ENCODE data around the gene NEFH.

The NEFH gene

GRCh38 chr22:29447906-29448305 is 32.1 kb upstream of the NEFH start:
- TF ChIP-seq NFIC (IDR thresholded peaks at IDR 0.05) = no peak
- no peak for TF ChIP-seq YY1 (IDR thresholded peaks at IDR 0.05; ENCODE audit: low read depth)
- no peak for TF ChIP-seq REST (IDR thresholded peaks at IDR 0.05; ENCODE audit: low read depth)
- TF ChIP-seq EP300 (IDR thresholded peaks at IDR 0.05; ENCODE audit: borderline replicate concordance) = no peak
- TF ChIP-seq TCF12 (IDR thresholded peaks at IDR 0.05; ENCODE audit: low read depth) = no peak
- TF ChIP-seq FOXM1 (IDR thresholded peaks at IDR 0.05; ENCODE audit: borderline replicate concordance, low read depth) = no peak
- TF ChIP-seq TEAD4 (IDR thresholded peaks at IDR 0.05) = no peak
- no peak for TF ChIP-seq MAX (IDR thresholded peaks at IDR 0.05)
- TF ChIP-seq USF1 (IDR thresholded peaks at IDR 0.05) = no peak
- TF ChIP-seq RAD21 (IDR thresholded peaks at IDR 0.05; ENCODE audit: low read depth) = no peak
- TF ChIP-seq EGR1 (IDR thresholded peaks at IDR 0.05) = no peak
- no peak for TF ChIP-seq TAF1 (IDR thresholded peaks at IDR 0.05; ENCODE audit: low read depth)
- TF ChIP-seq CEBPB (IDR thresholded peaks at IDR 0.05) = no peak
- TF ChIP-seq ZBTB7A (IDR thresholded peaks at IDR 0.05; ENCODE audit: low read depth) = no peak

GRCh38 chr22:29449296-29449875 is 30.6 kb upstream of the NEFH start:
- TF ChIP-seq FOXM1 (IDR thresholded peaks at IDR 0.05; ENCODE audit: borderline replicate concordance, low read depth) (no peak), NFIC (IDR thresholded peaks at IDR 0.05) (no peak), YY1 (IDR thresholded peaks at IDR 0.05; ENCODE audit: low read depth) (no peak), ZBTB7A (IDR thresholded peaks at IDR 0.05; ENCODE audit: low read depth) (no peak), USF1 (IDR thresholded peaks at IDR 0.05) (no peak), EGR1 (IDR thresholded peaks at IDR 0.05) (no peak), TEAD4 (IDR thresholded peaks at IDR 0.05) (no peak), CEBPB (IDR thresholded peaks at IDR 0.05) (no peak), RAD21 (IDR thresholded peaks at IDR 0.05; ENCODE audit: low read depth) (no peak), EP300 (IDR thresholded peaks at IDR 0.05; ENCODE audit: borderline replicate concordance) (no peak), TAF1 (IDR thresholded peaks at IDR 0.05; ENCODE audit: low read depth) (no peak)

GRCh38 chr22:29450222-29450621 is 29.8 kb upstream of the NEFH start:
- TF ChIP-seq TEAD4 (IDR thresholded peaks at IDR 0.05) (no peak), YY1 (IDR thresholded peaks at IDR 0.05; ENCODE audit: low read depth) (no peak), ZBTB7A (IDR thresholded peaks at IDR 0.05; ENCODE audit: low read depth) (no peak), NFIC (IDR thresholded peaks at IDR 0.05) (no peak), EGR1 (IDR thresholded peaks at IDR 0.05) (no peak), CEBPB (IDR thresholded peaks at IDR 0.05) (no peak), TAF1 (IDR thresholded peaks at IDR 0.05; ENCODE audit: low read depth) (no peak), MAX (IDR thresholded peaks at IDR 0.05) (no peak), RAD21 (IDR thresholded peaks at IDR 0.05; ENCODE audit: low read depth) (no peak), REST (IDR thresholded peaks at IDR 0.05; ENCODE audit: low read depth) (no peak), CREB1 (IDR thresholded peaks at IDR 0.05; ENCODE audit: low read depth) (no peak), FOXM1 (IDR thresholded peaks at IDR 0.05; ENCODE audit: borderline replicate concordance, low read depth) (no peak), TCF12 (IDR thresholded peaks at IDR 0.05; ENCODE audit: low read depth) (no peak), EP300 (IDR thresholded peaks at IDR 0.05; ENCODE audit: borderline replicate concordance) (no peak), USF1 (IDR thresholded peaks at IDR 0.05) (no peak)

GRCh38 chr22:29451863-29452262 is 28.2 kb upstream of the NEFH start:
- TF ChIP-seq YY1 (IDR thresholded peaks at IDR 0.05; ENCODE audit: low read depth) (no peak), TAF1 (IDR thresholded peaks at IDR 0.05; ENCODE audit: low read depth) (no peak), TCF12 (IDR thresholded peaks at IDR 0.05; ENCODE audit: low read depth) (no peak), USF1 (IDR thresholded peaks at IDR 0.05) (no peak)

GRCh38 chr22:29454276-29454675 is 25.7 kb upstream of the NEFH start:
- TF ChIP-seq RAD21 (IDR thresholded peaks at IDR 0.05; ENCODE audit: low read depth) (no peak), MAX (IDR thresholded peaks at IDR 0.05) (no peak), EP300 (IDR thresholded peaks at IDR 0.05; ENCODE audit: borderline replicate concordance) (no peak), NFIC (IDR thresholded peaks at IDR 0.05) (no peak), ZBTB7A (IDR thresholded peaks at IDR 0.05; ENCODE audit: low read depth) (no peak), TCF12 (IDR thresholded peaks at IDR 0.05; ENCODE audit: low read depth) (no peak), FOXM1 (IDR thresholded peaks at IDR 0.05; ENCODE audit: borderline replicate concordance, low read depth) (no peak), CEBPB (IDR thresholded peaks at IDR 0.05) (no peak), CREB1 (IDR thresholded peaks at IDR 0.05; ENCODE audit: low read depth) (no peak), EGR1 (IDR thresholded peaks at IDR 0.05) (no peak), REST (IDR thresholded peaks at IDR 0.05; ENCODE audit: low read depth) (no peak)
